HepG2 (cell line): Measurements from ENCODE around the gene HSF2BP. TPM values are rescaled to one million over a fixed set of nuclear protein-coding genes. Genes with fewer than 3 reads are reported as not detected.

Source experiments
- ARHGAP35 ChIP-seq: sonication (generic); formaldehyde crosslinking; IDR thresholded peaks from 2 replicates; pipeline ENCODE4 v1.9.0; 2022; ENCODE audit warnings: mild to moderate bottlenecking, inconsistent platforms, moderate library complexity, missing genetic modification reagents, borderline replicate concordance
- KLF13 ChIP-seq: sonication (generic); formaldehyde crosslinking; IDR thresholded peaks from 2 replicates; pipeline ENCODE4 v1.4.0; 2020; ENCODE audit warnings: mild to moderate bottlenecking, missing genetic modification reagents
- MED8 ChIP-seq: sonication (generic); formaldehyde crosslinking; IDR thresholded peaks from 2 replicates; pipeline ENCODE4 v1.8.1; 2023; ENCODE audit warnings: mild to moderate bottlenecking, missing genetic modification reagents; ENCODE audit not compliant: insufficient replicate concordance
- NAIF1 ChIP-seq: sonication (generic); formaldehyde crosslinking; IDR thresholded peaks from 2 replicates; pipeline ENCODE4 v1.5.0; 2020; ENCODE audit warnings: mild to moderate bottlenecking, missing genetic modification reagents, borderline replicate concordance
- SMAD9 ChIP-seq: sonication (generic); formaldehyde crosslinking; IDR thresholded peaks from 2 replicates; pipeline ENCODE4 v1.5.1; 2020; ENCODE audit warnings: mild to moderate bottlenecking, missing genetic modification reagents
- ZBTB7B ChIP-seq: sonication (generic); formaldehyde crosslinking; IDR thresholded peaks from 2 replicates; pipeline ENCODE4 v1.4.0; 2020; ENCODE audit warnings: missing genetic modification reagents
- polyA plus RNA-seq, 8 experiments: library from polyadenylated mRNA; depleted of rRNA in 3 of 8; stranded (reverse) in 7 of 8; unstranded in 1 of 8; fragments of >200 nt; fragmentation: Illumina TruSeq in 4 of 8; extraction: Trizol in 4 of 8; gene quantifications; 2 replicates each; pipeline versions ENCODE4 v1.2.1 to v1.2.3, GENCODE V29; 2011 to 2016; ENCODE audit warnings: low read depth in 4 of 8, missing spikeins in 1 of 8, mixed read lengths in 1 of 8; ENCODE audit not compliant: insufficient read depth in 1 of 8
- total RNA-seq, 5 experiments: library from RNA; depleted of rRNA; stranded (reverse); fragments of >200 nt; fragmentation: Illumina TruSeq; extraction: Trizol; gene quantifications; 2 replicates each; pipeline ENCODE4 v1.2.3, GENCODE V29; 2016; ENCODE audit warnings: low read depth in 1 of 5
- TF ChIP-seq, protein P1 (sequence below): sonication (generic); formaldehyde crosslinking; IDR thresholded peaks from 2 replicates; pipeline ENCODE4 v1.4.0; 2020; ENCODE audit warnings: missing genetic modification reagents, mild to moderate bottlenecking, borderline replicate concordance
- TF ChIP-seq, protein P2 (sequence below): sonication (generic); formaldehyde crosslinking; IDR thresholded peaks from 2 replicates; pipeline ENCODE4 v1.4.0; 2020; ENCODE audit warnings: mild to moderate bottlenecking, low read depth, missing genetic modification reagents
- TF ChIP-seq, protein P3 (sequence below): sonication (generic); formaldehyde crosslinking; IDR thresholded peaks from 2 replicates; pipeline ENCODE4 v1.4.0; 2020; ENCODE audit warnings: missing genetic modification reagents
- TF ChIP-seq, protein P4 (sequence below): sonication (generic); formaldehyde crosslinking; IDR thresholded peaks from 2 replicates; pipeline ENCODE4 v1.4.0; 2020; ENCODE audit warnings: mild to moderate bottlenecking, missing genetic modification reagents, borderline replicate concordance
- TF ChIP-seq, protein P5 (sequence below): sonication (generic); formaldehyde crosslinking; IDR thresholded peaks from 2 replicates; pipeline ENCODE4 v1.8.0; 2022; ENCODE audit warnings: missing genetic modification reagents, low read depth, mild to moderate bottlenecking, borderline replicate concordance
- TF ChIP-seq, protein P6 (sequence below): IDR thresholded peaks from 2 replicates; pipeline ENCODE4 v1.6.1; 2018; ENCODE audit warnings: missing genetic modification reagents, mild to moderate bottlenecking, missing compliant biosample characterization

The HSF2BP gene
- total and polyA plus RNA-seq, 2 of the 13 experiments (the other 11 are each of a cell fraction or from before 2014, with no cell fraction given): 0.67 to 2.2 TPM

DNA sequence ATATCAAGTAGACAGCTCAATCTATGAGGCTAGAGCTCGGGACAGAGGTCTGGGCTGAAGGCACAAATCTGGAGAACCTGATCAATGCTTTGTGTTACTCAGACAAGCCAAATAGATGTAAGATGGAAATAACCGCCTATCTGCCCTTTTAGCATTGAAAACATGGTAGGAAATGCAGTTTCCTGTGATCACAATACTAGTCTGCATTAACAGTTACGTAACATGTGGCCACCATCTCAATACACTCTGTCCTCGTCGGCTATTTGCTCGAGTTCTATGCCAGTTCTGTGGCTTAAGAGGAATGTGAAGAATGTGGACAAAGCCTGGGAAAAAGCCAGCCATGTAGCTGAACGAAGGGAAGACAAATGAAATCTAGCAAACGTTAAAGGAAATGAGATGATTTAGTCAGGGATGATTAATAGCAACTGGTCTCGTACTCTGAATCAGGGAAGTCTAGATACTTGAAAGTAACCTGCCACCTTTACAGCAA, 73.3 kb downstream of the HSF2BP start (continued):
- TF ChIP-seq, protein P1, sequence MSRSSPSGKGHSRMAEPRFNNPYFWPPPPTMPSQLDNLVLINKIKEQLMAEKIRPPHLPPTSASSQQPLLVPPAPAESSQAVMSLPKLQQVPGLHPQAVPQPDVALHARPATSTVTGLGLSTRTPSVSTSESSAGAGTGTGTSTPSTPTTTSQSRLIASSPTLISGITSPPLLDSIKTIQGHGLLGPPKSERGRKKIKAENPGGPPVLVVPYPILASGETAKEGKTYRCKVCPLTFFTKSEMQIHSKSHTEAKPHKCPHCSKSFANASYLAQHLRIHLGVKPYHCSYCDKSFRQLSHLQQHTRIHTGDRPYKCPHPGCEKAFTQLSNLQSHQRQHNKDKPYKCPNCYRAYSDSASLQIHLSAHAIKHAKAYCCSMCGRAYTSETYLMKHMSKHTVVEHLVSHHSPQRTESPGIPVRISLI (CRISPR knock-in tag): no peak
- TF ChIP-seq NAIF1 (CRISPR knock-in tag): no peak; the same call in 1 of the 2 replicates
- TF ChIP-seq ARHGAP35 (CRISPR knock-in tag): no peak
- no peak for TF ChIP-seq ZBTB7B
- TF ChIP-seq, protein P2, sequence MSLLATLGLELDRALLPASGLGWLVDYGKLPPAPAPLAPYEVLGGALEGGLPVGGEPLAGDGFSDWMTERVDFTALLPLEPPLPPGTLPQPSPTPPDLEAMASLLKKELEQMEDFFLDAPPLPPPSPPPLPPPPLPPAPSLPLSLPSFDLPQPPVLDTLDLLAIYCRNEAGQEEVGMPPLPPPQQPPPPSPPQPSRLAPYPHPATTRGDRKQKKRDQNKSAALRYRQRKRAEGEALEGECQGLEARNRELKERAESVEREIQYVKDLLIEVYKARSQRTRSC (CRISPR knock-in tag): no peak
- TF ChIP-seq, protein P3, sequence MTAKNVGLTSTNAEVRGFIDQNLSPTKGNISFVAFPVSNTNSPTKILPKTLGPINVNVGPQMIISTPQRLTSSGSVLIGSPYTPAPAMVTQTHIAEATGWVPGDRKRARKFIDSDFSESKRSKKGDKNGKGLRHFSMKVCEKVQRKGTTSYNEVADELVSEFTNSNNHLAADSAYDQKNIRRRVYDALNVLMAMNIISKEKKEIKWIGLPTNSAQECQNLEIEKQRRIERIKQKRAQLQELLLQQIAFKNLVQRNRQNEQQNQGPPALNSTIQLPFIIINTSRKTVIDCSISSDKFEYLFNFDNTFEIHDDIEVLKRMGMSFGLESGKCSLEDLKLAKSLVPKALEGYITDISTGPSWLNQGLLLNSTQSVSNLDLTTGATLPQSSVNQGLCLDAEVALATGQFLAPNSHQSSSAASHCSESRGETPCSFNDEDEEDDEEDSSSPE (CRISPR knock-in tag): no peak
- TF ChIP-seq, protein P4, sequence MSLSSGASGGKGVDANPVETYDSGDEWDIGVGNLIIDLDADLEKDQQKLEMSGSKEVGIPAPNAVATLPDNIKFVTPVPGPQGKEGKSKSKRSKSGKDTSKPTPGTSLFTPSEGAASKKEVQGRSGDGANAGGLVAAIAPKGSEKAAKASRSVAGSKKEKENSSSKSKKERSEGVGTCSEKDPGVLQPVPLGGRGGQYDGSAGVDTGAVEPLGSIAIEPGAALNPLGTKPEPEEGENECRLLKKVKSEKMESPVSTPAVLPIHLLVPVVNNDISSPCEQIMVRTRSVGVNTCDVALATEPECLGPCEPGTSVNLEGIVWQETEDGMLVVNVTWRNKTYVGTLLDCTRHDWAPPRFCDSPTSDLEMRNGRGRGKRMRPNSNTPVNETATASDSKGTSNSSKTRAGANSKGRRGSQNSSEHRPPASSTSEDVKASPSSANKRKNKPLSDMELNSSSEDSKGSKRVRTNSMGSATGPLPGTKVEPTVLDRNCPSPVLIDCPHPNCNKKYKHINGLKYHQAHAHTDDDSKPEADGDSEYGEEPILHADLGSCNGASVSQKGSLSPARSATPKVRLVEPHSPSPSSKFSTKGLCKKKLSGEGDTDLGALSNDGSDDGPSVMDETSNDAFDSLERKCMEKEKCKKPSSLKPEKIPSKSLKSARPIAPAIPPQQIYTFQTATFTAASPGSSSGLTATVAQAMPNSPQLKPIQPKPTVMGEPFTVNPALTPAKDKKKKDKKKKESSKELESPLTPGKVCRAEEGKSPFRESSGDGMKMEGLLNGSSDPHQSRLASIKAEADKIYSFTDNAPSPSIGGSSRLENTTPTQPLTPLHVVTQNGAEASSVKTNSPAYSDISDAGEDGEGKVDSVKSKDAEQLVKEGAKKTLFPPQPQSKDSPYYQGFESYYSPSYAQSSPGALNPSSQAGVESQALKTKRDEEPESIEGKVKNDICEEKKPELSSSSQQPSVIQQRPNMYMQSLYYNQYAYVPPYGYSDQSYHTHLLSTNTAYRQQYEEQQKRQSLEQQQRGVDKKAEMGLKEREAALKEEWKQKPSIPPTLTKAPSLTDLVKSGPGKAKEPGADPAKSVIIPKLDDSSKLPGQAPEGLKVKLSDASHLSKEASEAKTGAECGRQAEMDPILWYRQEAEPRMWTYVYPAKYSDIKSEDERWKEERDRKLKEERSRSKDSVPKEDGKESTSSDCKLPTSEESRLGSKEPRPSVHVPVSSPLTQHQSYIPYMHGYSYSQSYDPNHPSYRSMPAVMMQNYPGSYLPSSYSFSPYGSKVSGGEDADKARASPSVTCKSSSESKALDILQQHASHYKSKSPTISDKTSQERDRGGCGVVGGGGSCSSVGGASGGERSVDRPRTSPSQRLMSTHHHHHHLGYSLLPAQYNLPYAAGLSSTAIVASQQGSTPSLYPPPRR: peak; percentile 55; the same call in 1 of the 2 replicates
- TF ChIP-seq, protein P5, sequence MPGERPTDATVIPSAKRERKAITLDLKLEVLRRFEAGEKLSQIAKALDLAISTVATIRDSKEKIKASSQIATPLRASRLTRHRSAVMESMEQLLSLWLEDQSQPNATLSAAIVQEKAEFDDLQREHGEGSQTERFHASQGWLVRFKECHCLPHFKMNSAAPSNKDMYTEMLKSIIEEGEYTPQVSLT (CRISPR knock-in tag): no peak
- TF ChIP-seq SMAD9 (CRISPR knock-in tag): no peak
- no peak for TF ChIP-seq KLF13 (CRISPR knock-in tag)
- no peak for TF ChIP-seq MED8 (CRISPR knock-in tag)
- TF ChIP-seq, protein P6, sequence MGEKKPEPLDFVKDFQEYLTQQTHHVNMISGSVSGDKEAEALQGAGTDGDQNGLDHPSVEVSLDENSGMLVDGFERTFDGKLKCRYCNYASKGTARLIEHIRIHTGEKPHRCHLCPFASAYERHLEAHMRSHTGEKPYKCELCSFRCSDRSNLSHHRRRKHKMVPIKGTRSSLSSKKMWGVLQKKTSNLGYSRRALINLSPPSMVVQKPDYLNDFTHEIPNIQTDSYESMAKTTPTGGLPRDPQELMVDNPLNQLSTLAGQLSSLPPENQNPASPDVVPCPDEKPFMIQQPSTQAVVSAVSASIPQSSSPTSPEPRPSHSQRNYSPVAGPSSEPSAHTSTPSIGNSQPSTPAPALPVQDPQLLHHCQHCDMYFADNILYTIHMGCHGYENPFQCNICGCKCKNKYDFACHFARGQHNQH (CRISPR knock-in tag): peak; percentile 71
